SK-N-SH (cell line): ENCODE measurements around the gene DNAJB11.

Experiments
- CHD2 ChIP-seq: fragments of 150-350 bp; IDR thresholded peaks from 2 replicates; pipeline ENCODE4 v1.6.1; 2018; ENCODE audit warnings: low read length; ENCODE audit not compliant: partially characterized antibody
- EZH2phosphoT487 ChIP-seq: fragments of 200-600 bp; sonication (generic); IDR thresholded peaks from 2 replicates; pipeline ENCODE4 v1.6.1; 2017; ENCODE audit warnings: low read depth, mixed run types, mild to moderate bottlenecking, antibody characterized with exemption, moderate library complexity, borderline replicate concordance
- FOSL2 ChIP-seq: IDR thresholded peaks from 2 replicates; pipeline ENCODE4 v1.4.0; 2012; ENCODE audit warnings: low read depth, mild to moderate bottlenecking, moderate library complexity, borderline replicate concordance
- FOXJ3 ChIP-seq: sonication (generic); formaldehyde crosslinking; IDR thresholded peaks from 2 replicates; pipeline ENCODE4 v1.5.1; 2020; ENCODE audit warnings: mild to moderate bottlenecking, missing genetic modification reagents
- POLR2AphosphoS5 ChIP-seq: IDR thresholded peaks from 2 replicates; pipeline ENCODE4 v1.6.1; 2012; ENCODE audit warnings: low read depth, low read length
- RAD21 ChIP-seq: IDR thresholded peaks from 2 replicates; pipeline ENCODE4 v1.6.1; 2012; ENCODE audit warnings: mild to moderate bottlenecking, low read length
- SIN3A ChIP-seq: IDR thresholded peaks from 2 replicates; pipeline ENCODE4 v1.6.1; 2012; ENCODE audit warnings: low read depth, mild to moderate bottlenecking, low read length, moderate library complexity, borderline replicate concordance
- TAF1 ChIP-seq: IDR thresholded peaks from 2 replicates; pipeline ENCODE4 v1.6.1; 2012; ENCODE audit warnings: low read depth, mild to moderate bottlenecking, low read length, moderate library complexity, borderline replicate concordance
- TF ChIP-seq, protein P1 (sequence below): fragments of 200-600 bp; sonication (generic); IDR thresholded peaks from 2 replicates; pipeline ENCODE4 v1.6.1; 2017; ENCODE audit warnings: antibody characterized with exemption, mild to moderate bottlenecking, moderate library complexity
- TF ChIP-seq, protein P2 (sequence below): IDR thresholded peaks from 2 replicates; pipeline ENCODE4 v1.4.0; 2012; ENCODE audit warnings: low read depth, borderline replicate concordance
- TF ChIP-seq, protein P3 (sequence below): fragments of 150-350 bp; IDR thresholded peaks from 2 replicates; pipeline ENCODE4 v1.6.1; 2017; ENCODE audit warnings: antibody characterized with exemption, low read length, low read depth, borderline replicate concordance

DNA sequence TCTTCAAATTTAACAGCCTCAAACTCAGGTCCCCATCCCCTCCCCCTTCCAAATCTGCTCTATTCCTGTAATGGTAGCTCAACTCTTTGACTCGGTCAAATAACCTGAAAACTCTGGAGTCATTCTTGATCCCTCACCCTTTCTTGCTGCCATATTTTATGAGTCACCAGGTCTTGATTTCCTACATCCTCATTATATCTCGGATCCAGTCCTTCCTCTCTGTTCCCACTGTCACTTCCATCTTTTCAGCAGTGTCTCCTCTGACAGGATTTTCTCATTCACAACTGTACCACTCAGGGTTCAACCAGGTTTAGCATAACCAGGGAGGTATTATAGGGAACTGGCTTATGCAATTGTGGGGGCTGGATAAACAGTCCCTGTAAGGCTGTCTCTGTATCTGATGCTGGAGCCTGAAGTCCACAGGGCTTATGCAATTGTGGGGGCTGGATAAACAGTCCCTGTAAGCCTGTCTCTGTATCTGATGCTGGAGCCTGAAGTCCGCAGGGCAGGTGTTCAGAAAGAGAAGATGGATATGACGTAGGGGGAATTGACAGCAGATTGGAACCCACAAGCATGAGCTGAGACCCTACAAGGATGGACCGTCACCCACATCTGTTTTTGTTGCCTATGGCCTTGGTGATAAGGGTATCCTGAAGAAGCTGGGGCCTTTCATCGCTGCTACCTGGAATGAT, 60.6 kb downstream of the DNAJB11 start:
- TF ChIP-seq, protein P1, sequence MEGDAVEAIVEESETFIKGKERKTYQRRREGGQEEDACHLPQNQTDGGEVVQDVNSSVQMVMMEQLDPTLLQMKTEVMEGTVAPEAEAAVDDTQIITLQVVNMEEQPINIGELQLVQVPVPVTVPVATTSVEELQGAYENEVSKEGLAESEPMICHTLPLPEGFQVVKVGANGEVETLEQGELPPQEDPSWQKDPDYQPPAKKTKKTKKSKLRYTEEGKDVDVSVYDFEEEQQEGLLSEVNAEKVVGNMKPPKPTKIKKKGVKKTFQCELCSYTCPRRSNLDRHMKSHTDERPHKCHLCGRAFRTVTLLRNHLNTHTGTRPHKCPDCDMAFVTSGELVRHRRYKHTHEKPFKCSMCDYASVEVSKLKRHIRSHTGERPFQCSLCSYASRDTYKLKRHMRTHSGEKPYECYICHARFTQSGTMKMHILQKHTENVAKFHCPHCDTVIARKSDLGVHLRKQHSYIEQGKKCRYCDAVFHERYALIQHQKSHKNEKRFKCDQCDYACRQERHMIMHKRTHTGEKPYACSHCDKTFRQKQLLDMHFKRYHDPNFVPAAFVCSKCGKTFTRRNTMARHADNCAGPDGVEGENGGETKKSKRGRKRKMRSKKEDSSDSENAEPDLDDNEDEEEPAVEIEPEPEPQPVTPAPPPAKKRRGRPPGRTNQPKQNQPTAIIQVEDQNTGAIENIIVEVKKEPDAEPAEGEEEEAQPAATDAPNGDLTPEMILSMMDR: no peak
- TF ChIP-seq TAF1 (no peak), FOSL2 (no peak), EZH2phosphoT487 (no peak), POLR2AphosphoS5 (no peak), SIN3A (no peak), RAD21 (no peak), FOXJ3 (CRISPR knock-in tag) (no peak), CHD2 (no peak)
- TF ChIP-seq, protein P2, sequence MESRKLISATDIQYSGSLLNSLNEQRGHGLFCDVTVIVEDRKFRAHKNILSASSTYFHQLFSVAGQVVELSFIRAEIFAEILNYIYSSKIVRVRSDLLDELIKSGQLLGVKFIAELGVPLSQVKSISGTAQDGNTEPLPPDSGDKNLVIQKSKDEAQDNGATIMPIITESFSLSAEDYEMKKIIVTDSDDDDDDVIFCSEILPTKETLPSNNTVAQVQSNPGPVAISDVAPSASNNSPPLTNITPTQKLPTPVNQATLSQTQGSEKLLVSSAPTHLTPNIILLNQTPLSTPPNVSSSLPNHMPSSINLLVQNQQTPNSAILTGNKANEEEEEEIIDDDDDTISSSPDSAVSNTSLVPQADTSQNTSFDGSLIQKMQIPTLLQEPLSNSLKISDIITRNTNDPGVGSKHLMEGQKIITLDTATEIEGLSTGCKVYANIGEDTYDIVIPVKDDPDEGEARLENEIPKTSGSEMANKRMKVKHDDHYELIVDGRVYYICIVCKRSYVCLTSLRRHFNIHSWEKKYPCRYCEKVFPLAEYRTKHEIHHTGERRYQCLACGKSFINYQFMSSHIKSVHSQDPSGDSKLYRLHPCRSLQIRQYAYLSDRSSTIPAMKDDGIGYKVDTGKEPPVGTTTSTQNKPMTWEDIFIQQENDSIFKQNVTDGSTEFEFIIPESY: no peak
- TF ChIP-seq, protein P3, sequence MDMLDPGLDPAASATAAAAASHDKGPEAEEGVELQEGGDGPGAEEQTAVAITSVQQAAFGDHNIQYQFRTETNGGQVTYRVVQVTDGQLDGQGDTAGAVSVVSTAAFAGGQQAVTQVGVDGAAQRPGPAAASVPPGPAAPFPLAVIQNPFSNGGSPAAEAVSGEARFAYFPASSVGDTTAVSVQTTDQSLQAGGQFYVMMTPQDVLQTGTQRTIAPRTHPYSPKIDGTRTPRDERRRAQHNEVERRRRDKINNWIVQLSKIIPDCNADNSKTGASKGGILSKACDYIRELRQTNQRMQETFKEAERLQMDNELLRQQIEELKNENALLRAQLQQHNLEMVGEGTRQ: no peak
